DMS 273 (cell line): Measurements from ENCODE around the gene LRRC38.

Source experiments
- DNase-seq: peaks from one replicate; lab custom pipeline; 2025; ENCODE audit not compliant: unreplicated experiment; lab: John Stamatoyannopoulos, UW

LRRC38 gene

DNA sequence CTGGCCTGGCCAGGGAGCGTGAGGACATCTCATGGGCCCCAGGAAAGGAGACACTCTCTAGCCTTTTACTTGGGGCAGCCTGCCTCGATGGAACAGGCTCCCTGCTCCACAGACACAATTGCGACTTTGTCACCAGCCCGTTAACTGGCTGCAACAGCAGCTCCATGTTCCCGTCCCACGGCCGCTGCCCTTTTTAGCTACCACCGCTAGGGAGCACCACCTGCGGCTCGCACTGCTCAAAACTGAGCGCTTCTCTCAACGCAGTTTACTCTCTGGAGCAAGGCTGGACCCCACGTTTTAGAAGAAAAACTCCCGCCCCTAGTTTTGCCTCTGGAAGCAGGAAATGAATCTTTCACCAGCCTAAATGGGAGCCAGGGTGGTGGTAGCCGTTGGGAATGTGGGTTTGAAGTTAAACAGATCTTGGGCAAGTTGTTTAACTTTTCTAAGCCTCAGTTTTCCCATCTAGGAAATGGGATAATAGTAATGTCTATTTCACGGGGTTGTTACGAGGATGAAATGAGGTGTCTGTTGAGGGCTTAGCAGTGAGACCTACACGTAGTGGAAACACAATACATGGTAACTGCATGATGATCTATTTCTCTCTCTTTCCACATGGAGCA lies 3.5 kb upstream of the LRRC38 start:
- DNase-seq = peak; percentile 56

GRCh38 chr1:13516606-13517005 lies 2.8 kb upstream of the LRRC38 start:
- no peak for DNase-seq

GRCh38 chr1:13514821-13515220 lies 1.0 kb upstream of the LRRC38 start:
- peak; percentile 25 for DNase-seq

DNA sequence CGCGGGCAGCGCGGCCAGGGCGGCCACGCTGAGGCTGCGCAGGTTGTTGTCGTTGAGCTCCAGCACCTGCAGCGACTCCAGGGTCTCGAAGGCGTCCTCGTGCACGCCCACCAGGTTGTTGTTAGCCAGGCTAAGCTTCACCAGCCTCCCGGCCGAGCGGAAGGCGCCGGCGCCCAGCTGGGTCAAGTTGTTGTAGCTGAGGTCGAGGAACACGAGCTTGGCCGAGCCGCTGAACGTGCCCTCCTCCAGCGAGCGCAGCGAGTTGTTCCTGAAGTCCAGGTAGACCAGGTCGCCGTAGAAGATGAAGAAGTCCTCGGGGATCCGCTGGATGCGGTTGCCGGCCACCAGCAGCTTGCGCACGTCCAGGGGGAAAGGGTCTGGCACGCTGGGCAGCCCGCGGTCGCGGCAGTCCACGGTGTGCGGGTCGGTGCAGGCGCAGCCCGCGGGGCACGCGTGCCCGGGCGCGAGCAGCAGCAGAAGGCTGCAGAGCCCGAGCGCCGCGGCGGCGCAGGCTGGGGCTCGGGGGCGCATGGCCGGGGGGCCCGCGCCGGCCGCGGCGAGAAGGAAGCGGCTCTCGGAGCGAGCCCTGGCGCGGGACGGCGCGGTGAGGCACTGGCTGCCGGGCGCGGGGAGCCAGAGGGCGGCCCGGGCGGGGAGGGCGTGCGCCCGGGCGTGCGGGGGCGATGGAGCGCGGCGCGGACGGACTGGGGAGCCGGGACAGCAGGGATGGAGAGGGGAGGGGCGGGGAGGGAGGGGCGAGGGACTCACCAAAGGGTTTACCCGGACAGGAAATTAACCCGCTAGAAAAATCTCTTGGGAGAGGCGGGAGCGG lies 524 bp downstream of the LRRC38 start:
- DNase-seq = peak; percentile 31

- peak; percentile 13 for DNase-seq
Measured at GRCh38 chr1:13512472-13512871, 1.3 kb downstream of the LRRC38 start.

DNA sequence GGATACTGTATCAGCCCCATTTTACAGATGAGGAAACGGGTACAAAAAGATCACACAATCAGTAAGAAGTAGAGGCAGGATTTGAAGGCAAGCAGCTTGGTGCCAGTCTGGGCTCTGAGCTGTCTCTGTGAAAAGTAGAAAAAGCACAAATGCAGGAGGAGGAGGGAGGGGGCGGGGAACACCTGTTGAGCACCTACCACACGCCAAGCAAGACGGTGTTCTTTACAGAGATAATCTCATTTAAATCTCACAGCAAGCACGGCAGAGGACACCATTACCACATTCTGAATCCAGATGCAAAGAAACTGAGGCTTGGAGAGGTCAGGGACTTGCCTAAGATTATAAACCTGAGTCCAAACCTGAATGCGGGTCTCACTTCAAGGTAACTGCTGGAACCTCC lies 3.3 kb downstream of the LRRC38 start:
- DNase-seq = no peak

DNA sequence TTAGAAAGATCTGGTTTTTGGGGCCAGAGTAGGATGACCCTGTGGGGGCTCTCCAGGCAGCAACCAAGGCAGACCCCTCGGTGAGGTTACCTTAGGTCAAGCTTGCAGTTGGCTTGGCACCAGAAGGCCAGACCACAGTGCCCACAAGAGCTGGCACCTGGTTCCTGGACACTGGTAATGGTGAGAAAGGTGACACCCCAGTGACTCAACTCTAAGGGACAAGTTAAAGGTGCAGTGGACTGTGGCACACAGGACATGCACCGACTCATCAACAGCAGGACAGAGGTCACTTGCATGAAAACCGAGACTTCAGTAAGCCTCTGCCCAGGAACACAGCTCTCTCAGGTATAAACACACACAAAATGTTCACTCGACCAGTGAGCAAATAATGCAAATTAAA lies 6.7 kb downstream of the LRRC38 start:
- no peak for DNase-seq

- no peak for DNase-seq
Measured at GRCh38 chr1:13505020-13505419, 8.8 kb downstream of the LRRC38 start.

DNA sequence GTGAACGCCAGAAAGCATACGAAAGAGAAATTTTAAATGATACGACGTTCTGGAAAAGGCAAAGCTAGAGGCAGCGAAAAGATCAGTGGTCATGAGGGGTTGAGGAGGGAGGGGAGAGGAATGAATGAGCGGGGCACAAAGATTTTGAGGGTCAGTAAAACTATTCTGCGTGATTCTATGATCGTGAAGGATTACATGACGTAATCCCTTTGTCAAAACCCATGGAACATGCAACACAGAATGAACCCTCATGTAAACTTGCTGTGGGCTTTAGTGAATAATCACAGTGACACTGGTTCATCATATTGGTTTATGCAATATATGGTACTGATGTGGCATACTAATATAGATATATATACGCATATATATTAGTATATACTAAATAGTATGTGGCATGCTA lies 13.0 kb downstream of the LRRC38 start:
- no peak for DNase-seq

DNA sequence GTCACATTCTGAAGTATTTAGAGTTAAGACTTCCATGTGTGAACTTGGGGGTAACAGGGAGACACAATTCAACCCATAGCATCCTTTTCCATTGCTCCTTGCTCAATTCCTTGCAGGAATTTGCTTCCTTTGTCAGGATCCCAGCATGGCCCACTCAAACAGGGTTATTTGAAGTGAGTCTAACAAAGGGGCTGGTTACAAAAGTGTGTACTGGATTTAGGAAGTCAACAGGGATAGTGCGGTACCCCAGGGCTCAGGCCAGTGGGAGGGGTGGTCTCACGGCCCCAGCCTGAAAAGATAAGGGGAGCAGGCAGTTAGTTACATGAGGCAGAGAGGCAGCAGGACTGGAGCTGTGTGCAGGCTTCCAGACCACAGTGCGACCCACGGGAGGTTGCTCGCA lies 14.4 kb downstream of the LRRC38 start:
- DNase-seq = no peak

DNA sequence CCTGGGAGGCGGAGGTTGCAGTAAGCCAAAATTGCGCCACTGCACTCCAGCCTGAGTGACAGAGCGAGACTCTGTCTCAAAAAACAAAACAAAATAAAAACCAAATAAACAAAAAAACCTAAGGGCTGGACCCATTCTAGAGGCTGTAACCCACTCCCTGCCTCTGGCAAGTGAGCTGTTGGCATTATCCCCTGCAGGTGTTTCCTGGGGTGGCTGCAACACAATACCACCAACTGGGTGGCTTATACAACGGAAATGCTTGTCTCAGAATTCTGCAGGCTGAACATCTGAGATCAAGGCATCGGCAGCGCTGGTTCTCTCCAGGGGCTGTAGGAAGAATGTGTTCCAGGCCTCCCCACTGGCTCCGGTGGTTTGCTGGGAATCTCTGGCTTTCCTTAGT lies 15.2 kb downstream of the LRRC38 start:
- no peak for DNase-seq

GRCh38 chr1:13495186-13495585 lies 18.6 kb downstream of the LRRC38 start:
- DNase-seq = no peak

DNA sequence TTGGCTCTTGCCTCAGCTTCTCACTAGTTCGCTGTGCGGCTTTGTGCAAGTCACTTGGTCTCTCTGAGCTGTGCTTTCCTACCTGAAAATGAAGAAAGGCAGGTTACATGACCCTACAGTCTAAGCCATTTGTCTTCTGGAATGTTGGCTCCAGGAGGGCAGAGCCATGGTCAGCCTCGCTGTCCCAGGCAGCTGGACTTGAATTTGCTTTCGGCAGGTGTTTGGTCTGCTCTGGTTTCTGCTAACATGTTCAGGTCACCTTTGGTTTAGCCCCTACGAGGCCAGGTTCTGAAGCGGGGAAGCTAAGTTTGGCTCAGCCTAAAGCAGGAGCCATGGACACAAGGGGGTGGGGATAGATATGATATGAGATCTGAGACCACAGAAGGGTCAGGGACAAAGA lies 19.1 kb downstream of the LRRC38 start:
- DNase-seq = no peak

DNA sequence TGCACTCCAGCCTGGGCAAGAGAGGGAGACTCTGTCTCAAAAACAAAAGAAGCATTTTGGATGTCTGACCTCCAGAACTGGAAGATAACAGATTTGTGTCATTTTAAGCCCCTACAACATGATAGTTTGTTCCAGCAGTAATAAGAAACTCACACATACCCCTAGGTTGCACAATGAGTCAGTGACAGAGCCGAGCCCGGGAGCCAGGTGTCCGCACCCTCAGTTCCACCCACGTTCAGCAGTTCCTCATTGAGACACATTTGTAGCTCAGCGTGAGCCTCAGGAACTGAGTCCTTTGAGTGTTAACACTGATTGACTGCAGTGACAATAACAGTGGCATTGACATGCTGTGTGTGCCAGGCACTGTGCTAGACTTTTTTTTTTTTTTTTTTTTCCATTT lies 19.8 kb downstream of the LRRC38 start:
- DNase-seq = no peak

DNA sequence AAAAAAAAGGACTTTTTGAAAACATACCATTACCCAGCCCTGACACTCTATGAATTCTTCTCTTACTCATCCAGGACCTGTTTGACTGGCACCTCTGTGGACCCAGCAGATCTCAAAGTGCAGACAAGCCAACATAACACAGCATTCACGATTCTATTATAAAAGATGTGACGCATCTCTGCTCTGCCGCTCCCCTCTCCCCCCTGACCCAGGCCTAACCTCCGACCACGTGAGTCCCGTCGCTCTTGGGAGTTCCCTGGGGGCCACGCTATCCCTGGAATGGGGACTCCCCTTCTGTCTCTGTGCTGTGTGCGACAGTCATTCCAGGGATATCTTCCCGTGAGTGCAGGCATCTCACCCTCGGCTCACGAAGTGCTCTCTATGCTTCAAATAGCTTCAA lies 21.1 kb downstream of the LRRC38 start:
- no peak for DNase-seq

GRCh38 chr1:13487957-13488356 lies 25.8 kb downstream of the LRRC38 start:
- DNase-seq = no peak

DNA sequence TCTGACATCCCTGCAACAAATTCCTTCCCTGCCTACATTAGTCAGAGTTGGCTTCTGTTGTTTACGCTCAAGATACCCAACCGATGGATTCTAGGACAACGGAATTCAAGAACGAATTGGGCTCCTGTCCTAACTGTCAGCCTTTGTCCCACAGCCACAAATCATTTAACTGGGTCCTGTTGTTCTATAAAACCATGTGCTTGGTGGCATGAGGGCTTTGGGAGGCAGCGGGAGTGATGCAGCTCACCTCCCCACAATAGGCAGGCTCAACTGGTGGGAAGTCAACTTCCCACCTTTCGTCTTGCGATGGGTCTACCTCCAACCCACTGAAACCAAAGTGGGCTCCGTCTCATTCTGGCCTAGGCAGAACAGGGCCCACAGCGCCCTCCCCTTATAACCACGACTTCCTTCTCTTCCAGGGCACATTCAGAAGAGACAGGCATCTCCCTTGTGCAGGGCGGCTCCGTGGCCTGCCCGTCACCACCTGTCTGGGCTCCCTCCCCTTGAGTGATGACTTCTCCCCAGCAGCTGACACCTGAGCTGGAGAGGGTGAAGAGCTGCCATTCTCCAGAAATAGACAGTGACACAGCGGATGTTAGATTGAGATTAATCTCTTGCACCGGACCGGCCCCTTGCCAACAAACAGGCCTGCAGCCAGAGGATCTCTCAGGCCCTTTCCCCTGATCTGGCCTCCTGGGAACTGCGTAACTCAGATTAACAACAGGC lies 26.5 kb downstream of the LRRC38 start:
- DNase-seq = no peak

DNA sequence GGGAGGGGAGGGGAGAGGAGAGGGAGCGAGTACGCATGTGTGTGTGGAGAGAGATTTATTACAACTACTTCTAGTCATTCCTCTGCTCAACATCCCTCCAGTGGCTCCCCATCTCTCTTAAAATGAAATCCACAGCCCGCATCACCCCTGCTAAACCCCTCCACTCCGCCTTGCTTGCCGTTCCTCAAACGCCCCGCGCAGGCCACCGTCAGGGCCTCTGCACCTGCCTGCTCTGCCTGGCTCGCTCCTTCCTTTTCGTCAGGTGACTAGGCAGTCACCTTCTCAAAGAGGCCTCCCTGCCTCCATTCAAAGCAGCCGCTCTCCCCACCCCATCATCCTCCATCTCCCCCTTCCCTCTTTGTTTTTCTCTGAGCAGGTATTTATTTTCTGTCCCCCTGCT lies 29.9 kb downstream of the LRRC38 start:
- DNase-seq = no peak

GRCh38 chr1:13482600-13482999 lies 31.2 kb downstream of the LRRC38 start:
- DNase-seq = no peak

- DNase-seq = no peak
Measured at GRCh38 chr1:13479171-13479856, 34.5 kb downstream of the LRRC38 start.

GRCh38 chr1:13478692-13479091 lies 35.1 kb downstream of the LRRC38 start:
- peak; percentile 44 for DNase-seq
